Measurements from ENCODE around the gene PPP1R3E. TPM values are rescaled to one million over a fixed set of nuclear protein-coding genes. Genes with fewer than 3 reads are reported as not detected.
A peak's percentile ranks its signal among the peaks of the same experiment; 100 is the strongest.

PPP1R3E gene
- total and polyA plus RNA-seq, 2 of the 13 experiments (the other 11 are each of a cell fraction or from before 2014, with no cell fraction given), result 16.5 to 26.5 TPM

GRCh38 chr14:23301969-23302289, 730 bp downstream of the PPP1R3E start (continued):
- no peak for TF ChIP-seq HOXA9 (CRISPR knock-in tag; IDR thresholded peaks at IDR 0.05; ENCODE audit: borderline replicate concordance)
- TF ChIP-seq ZNF629 (CRISPR knock-in tag; conservative IDR thresholded peaks at IDR 0.05), result peak; percentile 69; the same call in 1 of the 2 replicates
- TF ChIP-seq ZNF367 (CRISPR knock-in tag; IDR thresholded peaks at IDR 0.05; ENCODE audit: borderline replicate concordance), result peak; percentile 91; the same call in 1 of the 2 replicates
- TF ChIP-seq MATR3 (CRISPR knock-in tag; IDR thresholded peaks at IDR 0.05), result no peak
- TF ChIP-seq MAFK (conservative IDR thresholded peaks at IDR 0.05 in 1 of 2, IDR thresholded peaks at IDR 0.05 in 1 of 2; ENCODE audit: low read length in 2 of 2), result no peak
- peak; percentile 92; the same call in 1 of the 2 replicates for TF ChIP-seq SATB2 (CRISPR knock-in tag; IDR thresholded peaks at IDR 0.05)
- TF ChIP-seq ZNF576 (CRISPR knock-in tag; IDR thresholded peaks at IDR 0.05), result peak; percentile 93
- TF ChIP-seq PAX8 (CRISPR knock-in tag; IDR thresholded peaks at IDR 0.05; ENCODE audit: borderline replicate concordance), result no peak; the same call in 1 of the 2 replicates
- no peak for TF ChIP-seq TGIF2 (CRISPR knock-in tag; IDR thresholded peaks at IDR 0.05)
- peak; percentile 96; the same call in 1 of the 2 replicates for TF ChIP-seq ZNF225 (CRISPR knock-in tag; IDR thresholded peaks at IDR 0.05)
- no peak for TF ChIP-seq ELF3 (CRISPR knock-in tag; IDR thresholded peaks at IDR 0.05)
- no peak for TF ChIP-seq HNRNPUL1 (IDR thresholded peaks at IDR 0.05; ENCODE audit: low read depth, low read length)
- no peak for TF ChIP-seq MYPOP (CRISPR knock-in tag; IDR thresholded peaks at IDR 0.05)
- no peak for TF ChIP-seq HHEX (CRISPR knock-in tag; IDR thresholded peaks at IDR 0.05)
- no peak; the same call in none of the 2 replicates for TF ChIP-seq ZFP90 (CRISPR knock-in tag; IDR thresholded peaks at IDR 0.05; ENCODE audit: borderline replicate concordance)
- TF ChIP-seq HOXA5 (CRISPR knock-in tag; IDR thresholded peaks at IDR 0.05), result peak; percentile 96
- peak; percentile 92 for TF ChIP-seq ZNF264 (CRISPR knock-in tag; IDR thresholded peaks at IDR 0.05)
- TF ChIP-seq ZNF850 (CRISPR knock-in tag; conservative IDR thresholded peaks at IDR 0.05), result no peak
- no peak for TF ChIP-seq NR2F2 (IDR thresholded peaks at IDR 0.05; ENCODE audit: borderline replicate concordance, low read depth)
- peak; percentile 55 for TF ChIP-seq TSC22D2 (CRISPR knock-in tag; IDR thresholded peaks at IDR 0.05; ENCODE audit: borderline replicate concordance)
- peak; percentile 100 for TF ChIP-seq ZNF547 (CRISPR knock-in tag; IDR thresholded peaks at IDR 0.05)
- no peak for TF ChIP-seq ZNF574 (CRISPR knock-in tag; IDR thresholded peaks at IDR 0.05)
- TF ChIP-seq ZMAT3 (CRISPR knock-in tag; conservative IDR thresholded peaks at IDR 0.05), result peak; percentile 97
- 0 out of 2 replicates have a peak, but pooled peaks have one; percentile 92 for TF ChIP-seq ZNF775 (CRISPR knock-in tag; IDR thresholded peaks at IDR 0.05; ENCODE audit: borderline replicate concordance)
- TF ChIP-seq ZGPAT (CRISPR knock-in tag; IDR thresholded peaks at IDR 0.05), result peak; percentile 95
- TF ChIP-seq MYNN (CRISPR knock-in tag; IDR thresholded peaks at IDR 0.05; ENCODE audit: low read depth), result peak; percentile 98
- TF ChIP-seq MEIS1 (CRISPR knock-in tag; IDR thresholded peaks at IDR 0.05; ENCODE audit: borderline replicate concordance), result no peak
- TF ChIP-seq SRSF1 (optimal IDR thresholded peaks at IDR 0.05; ENCODE audit: low read depth, low read length), result no peak
